ENCODE measurements around the gene GPR87. TPM values are rescaled to one million over a fixed set of nuclear protein-coding genes. Genes with fewer than 3 reads are reported as not detected.

The GPR87 gene
- total RNA-seq, 1 experiment from 2014 or later, result 51.8 TPM

DNA sequence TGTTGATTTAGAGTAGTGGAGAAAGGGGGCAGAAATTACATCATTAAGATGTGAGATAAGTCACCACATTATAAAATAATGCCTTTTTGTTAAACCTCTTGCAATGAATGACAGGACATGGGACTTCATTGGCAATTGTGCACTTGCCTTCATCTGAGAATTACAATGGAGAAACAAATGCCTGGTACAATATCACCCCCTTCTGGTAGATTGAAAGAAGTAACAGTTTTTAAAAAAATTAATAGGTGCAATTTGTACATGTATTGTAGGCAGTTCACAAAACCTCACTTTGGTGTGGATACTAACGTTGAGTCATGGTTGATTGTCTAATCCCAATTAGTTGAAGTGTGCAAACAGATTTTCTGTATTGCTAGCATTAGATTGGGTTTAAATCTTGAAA, 33.7 kb downstream of the GPR87 start:
- H3K4me1 Mint-ChIP-seq (ENCODE audit: insufficient read depth, unreplicated experiment), result no peaks in the 10 kb centered on the region
- H3K27ac Mint-ChIP-seq (ENCODE audit: low read depth, unreplicated experiment), result no peak overlapping the region
- H3K36me3 Mint-ChIP-seq (ENCODE audit: insufficient read depth, unreplicated experiment), result no peaks in the 10 kb centered on the region
- no peaks in the 10 kb centered on the region for H3K27me3 Mint-ChIP-seq (ENCODE audit: insufficient read depth, unreplicated experiment)
- TF ChIP-seq, protein P1, sequence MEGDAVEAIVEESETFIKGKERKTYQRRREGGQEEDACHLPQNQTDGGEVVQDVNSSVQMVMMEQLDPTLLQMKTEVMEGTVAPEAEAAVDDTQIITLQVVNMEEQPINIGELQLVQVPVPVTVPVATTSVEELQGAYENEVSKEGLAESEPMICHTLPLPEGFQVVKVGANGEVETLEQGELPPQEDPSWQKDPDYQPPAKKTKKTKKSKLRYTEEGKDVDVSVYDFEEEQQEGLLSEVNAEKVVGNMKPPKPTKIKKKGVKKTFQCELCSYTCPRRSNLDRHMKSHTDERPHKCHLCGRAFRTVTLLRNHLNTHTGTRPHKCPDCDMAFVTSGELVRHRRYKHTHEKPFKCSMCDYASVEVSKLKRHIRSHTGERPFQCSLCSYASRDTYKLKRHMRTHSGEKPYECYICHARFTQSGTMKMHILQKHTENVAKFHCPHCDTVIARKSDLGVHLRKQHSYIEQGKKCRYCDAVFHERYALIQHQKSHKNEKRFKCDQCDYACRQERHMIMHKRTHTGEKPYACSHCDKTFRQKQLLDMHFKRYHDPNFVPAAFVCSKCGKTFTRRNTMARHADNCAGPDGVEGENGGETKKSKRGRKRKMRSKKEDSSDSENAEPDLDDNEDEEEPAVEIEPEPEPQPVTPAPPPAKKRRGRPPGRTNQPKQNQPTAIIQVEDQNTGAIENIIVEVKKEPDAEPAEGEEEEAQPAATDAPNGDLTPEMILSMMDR (IDR thresholded peaks at IDR 0.05; ENCODE audit: unreplicated experiment), result peak; percentile 67
- no TSS peak for BruUV-seq (replicated peaks)
- no peaks in the 10 kb centered on the region for H3K9me3 Mint-ChIP-seq (ENCODE audit: unreplicated experiment)
- ChIA-PET CTCF (interaction anchor here (0.6 to 6.0 kb wide), 21 partner anchors 11 to 722 kb away, joined by 3 to 107 read pairs (median 4); no protein-coding TSS in a partner anchor), POLR2A (interaction anchor here (1.5 kb wide), 1 partner anchor 115 kb away, joined by 6 read pairs; no protein-coding TSS in a partner anchor)
- peak; percentile 73 for DNase-seq (ENCODE audit: unreplicated experiment)
- intact Hi-C loops (cut with micrococcal nuclease), result loop anchor here (1.0 to 2.0 kb wide), 3 partner anchors 56 to 556 kb away; no protein-coding TSS in a partner anchor
- no peak overlapping the region for H3K4me3 Mint-ChIP-seq (ENCODE audit: unreplicated experiment)

DNA sequence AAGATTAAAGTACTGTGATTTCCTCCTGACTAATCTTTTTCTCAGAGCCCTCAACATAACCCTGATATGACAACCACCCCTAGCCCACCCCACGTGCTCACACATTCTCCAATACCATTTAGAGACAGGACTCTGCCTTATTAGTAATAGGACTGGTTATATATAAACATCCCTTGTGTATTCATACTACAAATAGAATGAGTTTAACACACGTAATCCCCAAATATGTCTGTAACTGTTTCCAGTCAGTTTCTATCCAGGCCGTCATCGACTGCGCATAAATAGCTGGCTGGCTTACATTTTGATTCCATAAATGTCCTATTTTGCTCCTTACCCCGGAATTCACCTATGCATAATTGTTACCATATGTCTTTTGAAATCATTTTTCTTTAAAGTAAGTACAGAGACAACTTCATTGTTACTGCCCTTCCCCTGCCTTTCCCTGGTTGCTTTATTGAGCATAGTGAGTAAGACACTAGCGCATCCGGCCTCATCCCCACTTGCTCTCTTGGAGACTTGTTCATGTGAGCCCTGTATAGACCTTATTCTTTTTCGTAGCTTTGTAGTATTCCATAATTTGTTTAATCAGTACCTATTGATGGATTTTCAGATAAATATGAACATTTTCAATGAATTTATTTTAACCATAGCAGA, 34.8 kb downstream of the GPR87 start:
- no TSS peak for BruUV-seq (replicated peaks)
- Mint-ChIP-seq H3K4me1 (ENCODE audit: insufficient read depth, unreplicated experiment) (no peaks in the 10 kb centered on the region), H3K36me3 (ENCODE audit: insufficient read depth, unreplicated experiment) (no peaks in the 10 kb centered on the region), H3K27me3 (ENCODE audit: insufficient read depth, unreplicated experiment) (no peaks in the 10 kb centered on the region), H3K9me3 (ENCODE audit: unreplicated experiment) (no peaks in the 10 kb centered on the region), H3K4me3 (ENCODE audit: unreplicated experiment) (no peak overlapping the region), H3K27ac (ENCODE audit: low read depth, unreplicated experiment) (no peak overlapping the region)
- intact Hi-C loops (cut with micrococcal nuclease), result loop anchor here (2.0 kb wide), 1 partner anchor 557 kb away; no protein-coding TSS in a partner anchor
- TF ChIP-seq, protein P1 (IDR thresholded peaks at IDR 0.05; ENCODE audit: unreplicated experiment), result no peak
- ChIA-PET CTCF (interaction anchor here (0.6 to 6.0 kb wide), 19 partner anchors 10 to 358 kb away, joined by 3 to 107 read pairs (median 4); no protein-coding TSS in a partner anchor), POLR2A (interaction anchor here (1.5 kb wide), 1 partner anchor 114 kb away, joined by 6 read pairs; no protein-coding TSS in a partner anchor)
- no peak for DNase-seq (ENCODE audit: unreplicated experiment)

DNA sequence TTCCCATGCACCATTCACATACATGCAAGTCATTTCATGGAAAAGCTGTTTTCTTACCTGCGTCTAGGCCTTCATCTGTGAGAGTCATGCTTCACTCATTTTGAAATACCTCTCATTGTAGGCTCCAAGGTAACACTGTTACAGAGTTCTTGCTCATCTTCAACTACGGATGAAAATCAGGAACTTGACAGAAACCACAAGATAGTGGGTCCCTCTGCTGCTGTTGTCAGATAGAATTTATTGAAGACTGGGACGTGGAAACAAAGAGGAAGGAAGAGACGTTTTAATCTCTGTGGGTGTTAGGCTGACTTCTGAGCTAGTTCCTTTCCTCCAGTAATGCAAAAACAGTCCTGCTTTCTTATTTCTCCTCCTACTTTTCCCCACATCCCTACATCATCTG, 38.4 kb downstream of the GPR87 start, which contains the start of gene P2RY14:
Gene P2RY14 (minus strand): TSS at position 313 of the 400 bp plus-strand sequence. CDS start 64,226 bp downstream, outside the sequence.
- intact Hi-C loops (cut with micrococcal nuclease), result no loop called here
- DNase-seq (ENCODE audit: unreplicated experiment), result no peak
- BruUV-seq (replicated peaks), result no TSS peak
- H3K9me3 Mint-ChIP-seq (ENCODE audit: unreplicated experiment), result no peaks in the 10 kb centered on the region
- POLR2A ChIA-PET, result interaction anchor here (0.6 to 1.4 kb wide), 6 partner anchors 14 to 732 kb away, joined by 3 read pairs; partner anchors contain the start of genes EIF2A and SERP1
- H3K27me3 Mint-ChIP-seq (ENCODE audit: insufficient read depth, unreplicated experiment), result no peaks in the 10 kb centered on the region
- CTCF ChIA-PET, result interaction anchor here (1.2 to 6.0 kb wide), 3 partner anchors 20 to 110 kb away, joined by 4 to 107 read pairs (median 94); no protein-coding TSS in a partner anchor
- no peaks in the 10 kb centered on the region for H3K36me3 Mint-ChIP-seq (ENCODE audit: insufficient read depth, unreplicated experiment)
- H3K4me3 Mint-ChIP-seq (ENCODE audit: unreplicated experiment), result no peak within 1 kb of the TSS
- H3K4me1 Mint-ChIP-seq (ENCODE audit: insufficient read depth, unreplicated experiment), result no peaks in the 10 kb centered on the region
- H3K27ac Mint-ChIP-seq (ENCODE audit: low read depth, unreplicated experiment), result no peak within 1 kb of the TSS
- TF ChIP-seq, protein P1 (IDR thresholded peaks at IDR 0.05; ENCODE audit: unreplicated experiment), result no peak

DNA sequence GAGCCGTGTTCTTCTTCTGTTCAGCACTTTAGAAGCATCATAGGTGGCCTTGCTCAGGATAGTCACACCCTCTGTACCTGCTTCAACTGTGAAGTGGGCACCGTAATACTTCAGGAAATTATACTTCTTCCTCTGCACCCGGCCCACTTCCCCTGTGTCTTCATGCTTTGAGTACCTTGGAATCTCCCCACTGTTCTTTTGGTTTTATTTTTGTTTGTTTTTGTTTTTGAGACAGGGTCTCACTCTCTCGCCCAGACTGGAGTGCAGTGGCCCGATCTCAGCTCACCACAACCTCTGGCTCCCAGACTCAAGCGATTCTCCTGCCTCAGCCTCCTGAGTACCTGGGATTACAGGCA, 40.0 kb downstream of the GPR87 start:
- TF ChIP-seq, protein P1 (IDR thresholded peaks at IDR 0.05; ENCODE audit: unreplicated experiment), result no peak
- H3K27ac Mint-ChIP-seq (ENCODE audit: low read depth, unreplicated experiment), result no peak overlapping the region
- POLR2A ChIA-PET, result no interaction called here

More for the DNA sequence above, 40.0 kb downstream of the GPR87 start:
- BruUV-seq (replicated peaks), result no TSS peak
- intact Hi-C loops (cut with micrococcal nuclease), result no loop called here
- CTCF ChIA-PET, result interaction anchor here (0.6 to 1.5 kb wide), 4 partner anchors 46 to 131 kb away, joined by 3 to 9 read pairs (median 3); no protein-coding TSS in a partner anchor
- H3K4me3 Mint-ChIP-seq (ENCODE audit: unreplicated experiment), result no peak overlapping the region
- H3K4me1 Mint-ChIP-seq (ENCODE audit: insufficient read depth, unreplicated experiment), result no peaks in the 10 kb centered on the region
- no peak for DNase-seq (ENCODE audit: unreplicated experiment)
- H3K27me3 Mint-ChIP-seq (ENCODE audit: insufficient read depth, unreplicated experiment), result no peaks in the 10 kb centered on the region
- H3K9me3 Mint-ChIP-seq (ENCODE audit: unreplicated experiment), result no peaks in the 10 kb centered on the region
- H3K36me3 Mint-ChIP-seq (ENCODE audit: insufficient read depth, unreplicated experiment), result no peaks in the 10 kb centered on the region
